OCI-LY7 (cell line): Measurements from ENCODE around the gene MLX.

ENCODE experiments used
- CTCF ChIP-seq: fragments of 200-600 bp; sonication (generic); conservative IDR thresholded peaks from 2 replicates; pipeline ENCODE4 v1.5.1; 2014; ENCODE audit warnings: mild to moderate bottlenecking, antibody characterized with exemption, low read length, moderate library complexity, mixed read lengths
- EZH2phosphoT487 ChIP-seq: fragments of 200-600 bp; sonication (generic); IDR thresholded peaks from 2 replicates; pipeline ENCODE4 v1.6.1; 2018; ENCODE audit warnings: low read depth, borderline replicate concordance, mild to moderate bottlenecking, mixed run types, antibody characterized with exemption, low read length, moderate library complexity, mixed read lengths

- TF ChIP-seq CTCF (no peak), EZH2phosphoT487 (no peak)
These were observed 36.4 kb downstream of the MLX start for GRCh38 chr17:42603318-42603717.
